Dermis blood vessel endothelial cell (primary cell): ENCODE measurements around the gene GADD45G. TPM values are rescaled to one million over a fixed set of nuclear protein-coding genes. Genes with fewer than 3 reads are reported as not detected.
A peak's percentile ranks its signal among the peaks of the same experiment; 100 is the strongest.

Experiments
- DNase-seq: peaks from one replicate; pipeline ENCODE4 v3.0.0; 2010
- total RNA-seq: library from RNA; depleted of rRNA; stranded (reverse); fragments of >200 nt; gene quantifications from 2 replicates; pipeline ENCODE4 v1.2.3, GENCODE V29; 2014

The GADD45G gene
- total RNA-seq, 1 donor from 2014 or later, result not detected

GRCh38 chr9:89630508-89630907, 25.7 kb downstream of the GADD45G start:
- DNase-seq, result no peak

DNA sequence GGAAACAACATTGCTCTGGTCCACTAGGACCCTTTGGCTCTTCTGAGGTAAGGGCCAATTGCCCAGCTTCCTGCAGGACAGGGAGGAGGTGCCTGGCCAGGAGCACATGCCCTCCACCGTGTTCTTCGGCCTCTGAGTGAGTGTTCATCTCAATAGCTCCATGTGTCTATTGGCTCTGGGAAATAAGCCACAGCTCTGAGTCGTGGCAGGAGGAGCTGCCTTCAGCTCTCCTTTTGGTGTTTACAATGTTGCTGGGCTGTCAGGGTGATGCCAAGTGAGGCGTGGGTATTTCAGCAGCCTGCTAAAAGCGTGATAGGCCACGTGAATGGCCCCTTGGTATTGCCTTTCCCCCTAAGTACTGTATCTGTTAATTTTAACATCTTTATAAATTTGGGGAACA, 26.6 kb downstream of the GADD45G start:
- DNase-seq, result no peak

GRCh38 chr9:89632192-89632733, 27.5 kb downstream of the GADD45G start:
- no peak for DNase-seq

- no peak for DNase-seq
Measured at GRCh38 chr9:89632736-89633135, 27.9 kb downstream of the GADD45G start.

- DNase-seq, result no peak
Measured at GRCh38 chr9:89633404-89633803, 28.6 kb downstream of the GADD45G start.

DNA sequence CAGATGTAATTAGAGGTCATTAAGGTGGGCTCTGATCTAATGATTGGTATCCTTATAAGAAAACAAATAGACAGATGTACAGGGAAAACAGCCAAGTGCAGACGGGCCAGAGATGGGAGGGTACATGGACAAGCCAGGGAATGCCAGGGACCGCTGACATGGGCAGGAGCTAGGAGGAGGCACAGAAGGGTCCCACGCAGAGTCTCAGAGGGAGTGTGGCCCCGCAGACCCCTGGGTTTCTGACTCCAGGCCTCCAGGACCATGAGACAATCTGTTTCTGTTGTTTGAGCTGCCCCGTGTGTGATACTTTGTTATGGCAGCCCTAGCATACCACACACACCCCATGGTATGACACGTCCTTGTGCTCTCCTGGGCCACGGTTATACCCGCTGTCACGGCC, 29.1 kb downstream of the GADD45G start:
- no peak for DNase-seq

GRCh38 chr9:89634995-89635742, 30.4 kb downstream of the GADD45G start:
- peak; percentile 5 for DNase-seq

GRCh38 chr9:89635816-89636215, 31.0 kb downstream of the GADD45G start:
- DNase-seq, result no peak

DNA sequence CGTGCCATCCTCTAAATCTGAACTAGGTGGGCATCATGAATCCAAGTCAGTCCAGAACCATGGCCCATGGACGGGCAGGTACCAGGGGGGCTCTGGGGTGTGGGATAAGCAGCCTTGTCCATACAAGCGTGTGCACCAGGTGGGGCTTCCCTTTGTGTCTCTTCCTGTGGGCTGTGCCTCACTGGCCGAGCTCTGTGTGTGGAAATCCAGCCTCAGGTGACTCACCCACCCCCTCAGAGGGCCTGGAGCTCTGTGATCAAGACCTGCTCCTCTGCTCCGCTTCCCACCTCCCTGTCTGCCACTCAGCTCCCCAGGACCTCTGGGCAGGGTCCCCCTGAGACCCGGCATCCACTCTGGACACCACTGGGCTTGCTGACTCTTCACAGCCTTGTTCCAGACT, 33.0 kb downstream of the GADD45G start:
- no peak for DNase-seq

GRCh38 chr9:89638359-89638758, 33.5 kb downstream of the GADD45G start:
- DNase-seq, result no peak

DNA sequence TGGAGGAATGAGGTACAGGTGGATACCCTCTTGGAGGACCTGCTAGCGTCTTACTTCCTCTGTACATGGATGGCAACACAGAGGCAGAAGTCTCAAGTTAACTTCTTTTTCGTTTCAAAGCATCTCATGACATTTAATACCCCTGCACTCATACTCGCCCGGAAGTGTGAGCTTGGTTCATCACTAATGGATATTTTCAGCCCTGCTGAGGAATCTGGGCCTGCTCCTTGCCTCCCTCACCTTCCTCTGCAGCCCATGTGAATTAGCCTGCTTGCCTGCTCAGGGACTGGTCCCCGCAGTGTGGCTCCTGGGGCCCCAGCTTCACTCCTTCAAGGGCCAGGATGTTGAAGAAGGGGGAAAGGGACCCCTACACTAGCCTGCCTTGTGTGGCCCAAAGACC, 34.1 kb downstream of the GADD45G start:
- DNase-seq, result no peak

DNA sequence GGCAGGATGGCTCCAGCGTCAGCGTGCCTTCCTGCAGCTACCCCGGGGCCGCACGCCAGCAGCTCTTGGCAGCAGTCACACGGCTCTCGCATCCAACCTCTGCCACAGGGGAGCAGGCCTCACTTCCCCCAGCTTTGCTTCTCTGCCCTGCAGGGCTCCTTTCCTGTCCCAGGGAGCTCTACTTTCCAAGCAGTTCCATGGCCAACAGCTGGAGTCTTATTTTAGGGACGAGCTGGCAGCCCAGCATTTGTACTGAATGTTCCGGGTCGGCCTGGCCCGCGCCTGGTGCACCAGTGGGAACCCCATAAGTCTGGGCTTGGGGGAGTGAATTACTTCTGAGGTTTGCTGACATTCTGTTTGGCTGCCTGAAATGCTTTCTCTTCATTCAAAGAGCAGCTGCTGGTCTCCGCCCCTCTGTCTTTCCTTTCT, 34.6 kb downstream of the GADD45G start:
- DNase-seq, result peak; percentile 20

DNA sequence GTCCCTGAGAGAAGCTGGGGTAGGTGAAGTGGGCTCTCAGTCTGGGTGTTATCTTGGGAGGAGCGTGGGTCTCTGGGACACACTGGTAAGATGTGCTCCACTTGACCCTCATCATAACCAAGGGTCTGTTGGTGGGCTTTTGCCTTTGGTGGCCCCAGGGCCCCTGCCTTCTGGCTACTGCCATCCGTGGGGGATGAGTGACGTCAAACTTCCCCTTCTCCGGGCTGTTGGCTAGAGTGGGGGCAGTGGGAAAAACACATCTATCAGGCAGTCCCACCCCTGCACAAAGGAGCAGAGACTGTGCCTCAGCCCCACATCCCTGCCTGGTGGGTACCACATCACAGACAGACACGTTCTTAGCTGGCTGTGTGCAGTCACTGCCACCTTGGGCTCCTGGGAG, 35.1 kb downstream of the GADD45G start:
- no peak for DNase-seq

GRCh38 chr9:89640361-89640760, 35.5 kb downstream of the GADD45G start:
- peak; percentile 25 for DNase-seq

GRCh38 chr9:89640801-89641200, 36.0 kb downstream of the GADD45G start:
- no peak for DNase-seq

- no peak for DNase-seq
Measured at GRCh38 chr9:89641980-89642379, 37.2 kb downstream of the GADD45G start.

- DNase-seq, result no peak
Measured at GRCh38 chr9:89642789-89643188, 38.0 kb downstream of the GADD45G start.

DNA sequence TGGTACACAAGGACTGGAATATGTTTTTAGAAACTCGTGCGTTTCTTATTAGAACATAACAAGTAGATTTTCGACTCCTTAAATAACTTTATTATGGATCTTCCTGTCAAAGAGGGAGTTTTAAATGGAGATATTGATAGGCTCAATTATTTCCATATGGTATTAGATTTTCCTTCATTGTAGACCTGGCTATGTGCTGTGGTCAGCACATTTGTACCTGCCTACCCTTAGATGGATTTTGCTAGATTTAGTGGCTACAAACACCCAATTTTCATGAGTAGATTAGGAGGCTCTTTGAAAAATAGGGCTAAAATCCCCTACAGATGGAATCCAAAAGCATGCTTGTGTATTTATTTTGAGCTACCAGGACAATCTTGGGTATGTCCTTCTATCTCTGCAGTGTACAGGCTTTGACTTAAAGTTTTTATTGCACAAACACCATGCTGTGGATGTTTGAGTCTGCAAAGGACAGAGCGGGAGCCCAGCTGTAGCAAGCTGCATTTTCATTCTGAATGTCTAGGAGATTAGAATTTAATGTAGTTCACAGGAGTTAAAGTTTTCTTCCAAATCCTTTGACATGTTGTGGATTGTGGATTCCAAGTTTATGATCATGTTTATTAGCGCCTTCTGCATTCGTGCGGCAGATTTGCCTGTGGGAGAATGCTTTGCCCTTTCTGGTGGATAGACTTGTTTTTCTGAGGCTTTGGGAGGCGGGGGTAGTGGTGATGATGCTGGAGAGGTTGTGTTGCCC, 41.6 kb downstream of the GADD45G start:
- no peak for DNase-seq

DNA sequence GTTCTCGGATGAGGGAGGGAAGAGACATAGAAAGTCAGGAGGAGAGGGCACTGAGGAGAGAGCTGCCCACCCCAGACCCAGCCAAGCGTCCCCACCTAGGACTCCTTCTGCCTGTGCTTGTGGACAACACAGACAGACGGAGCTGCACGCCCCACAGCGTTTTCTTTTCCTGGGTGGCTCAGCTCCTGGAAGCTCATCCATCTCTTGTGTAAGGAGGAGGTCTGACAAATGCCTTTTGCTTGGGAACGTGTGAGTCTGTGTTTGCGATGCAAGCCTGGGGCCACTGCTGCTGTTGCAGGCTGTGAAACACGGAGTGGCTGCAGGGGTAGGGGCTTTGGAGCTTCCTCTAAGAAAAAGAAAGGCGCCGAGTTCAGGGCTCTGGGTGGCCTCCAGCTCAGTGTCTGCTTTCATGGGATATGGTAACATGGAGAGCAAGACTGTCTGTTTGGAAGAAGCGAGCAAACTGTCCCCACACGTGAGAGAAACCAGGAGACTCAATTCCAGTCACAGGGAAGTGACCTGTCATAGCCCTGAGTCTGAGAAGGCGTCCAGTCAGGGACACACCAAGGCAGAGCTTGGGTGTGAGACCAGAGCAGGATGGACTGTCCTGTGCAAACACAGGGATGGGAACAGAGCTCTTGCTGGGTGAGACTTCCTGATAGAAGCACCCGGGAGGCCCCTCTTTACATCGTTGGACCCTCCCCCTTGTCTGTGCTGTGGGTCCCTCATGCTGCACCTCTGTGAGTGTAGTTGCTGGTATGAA, 42.7 kb downstream of the GADD45G start:
- DNase-seq, result no peak

- no peak for DNase-seq
Measured at GRCh38 chr9:89648247-89649000, 43.6 kb downstream of the GADD45G start.

DNA sequence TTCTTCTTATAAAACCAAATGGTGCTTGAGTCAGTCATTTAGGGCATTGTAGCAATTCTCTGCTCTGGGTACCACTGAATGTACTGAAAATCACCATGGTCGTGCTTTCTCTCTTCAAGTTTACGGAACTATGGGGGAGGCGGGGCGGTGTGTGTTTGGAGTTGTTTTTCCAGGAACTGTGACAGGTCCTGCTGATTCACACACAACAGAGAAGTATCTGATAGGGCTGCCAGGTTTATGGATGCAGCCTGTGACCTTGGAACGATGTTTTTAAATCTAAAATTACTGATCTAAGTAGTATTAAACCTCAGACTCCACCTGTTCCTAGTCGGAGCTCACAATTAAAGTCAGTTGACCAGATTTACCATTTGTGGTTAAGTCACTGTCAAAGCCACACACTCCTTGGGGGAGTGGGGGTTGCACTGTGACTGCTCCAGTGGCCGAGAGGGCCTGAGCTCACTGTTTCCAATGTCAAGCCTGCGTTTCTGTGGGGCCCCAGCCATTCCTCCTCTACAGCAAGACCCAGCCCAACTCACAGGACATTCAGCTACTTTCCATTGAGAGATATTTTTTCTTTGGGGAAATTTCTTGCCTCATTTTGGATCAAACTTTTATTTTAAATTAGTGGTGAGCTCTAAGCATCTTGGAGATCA, 44.4 kb downstream of the GADD45G start:
- no peak for DNase-seq
